A172 (cell line): ENCODE data around the gene MFAP5. TPM values are rescaled to one million over a fixed set of nuclear protein-coding genes. Genes with fewer than 3 reads are reported as not detected.
"Not testable (repeated sequence)": the region's sequence is repeated elsewhere in the genome, so short reads cannot be mapped to it uniquely, and the experiment has no call there.

ENCODE experiments used
- DNase-seq: peaks from one replicate; pipeline ENCODE4 v3.0.0-alpha.2; 2015; ENCODE audit warnings: low spot score
- total RNA-seq: library from RNA; depleted of rRNA; stranded (reverse); fragments of >200 nt; shearing (Covaris generic); gene quantifications from 2 replicates; pipeline ENCODE4 v1.2.3, GENCODE V29; 2014

The MFAP5 gene
- total RNA-seq, 1 experiment from 2014 or later = 0.65 TPM

DNA sequence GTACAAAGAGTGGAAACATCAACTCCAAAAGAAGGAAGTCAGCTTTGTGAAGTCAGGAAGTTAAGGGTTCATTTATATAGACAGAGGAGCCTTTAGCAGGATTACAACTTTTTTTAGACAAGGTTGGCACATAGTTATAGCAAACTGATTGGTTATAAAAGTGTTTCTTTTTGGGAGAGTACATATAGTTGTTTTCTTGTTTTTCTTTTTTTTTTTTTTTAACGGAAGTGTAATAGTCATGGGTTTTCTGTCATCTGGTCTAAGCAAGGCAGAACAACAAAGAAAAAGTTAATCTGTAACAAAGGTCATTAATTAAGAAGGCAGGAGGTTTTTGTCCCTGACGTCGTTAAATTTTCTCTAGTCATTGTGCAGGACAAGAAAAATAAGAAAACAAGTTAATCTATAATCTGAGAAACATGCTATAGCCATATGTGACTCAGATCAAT, 13.0 kb upstream of the MFAP5 start:
- DNase-seq = no peak

DNA sequence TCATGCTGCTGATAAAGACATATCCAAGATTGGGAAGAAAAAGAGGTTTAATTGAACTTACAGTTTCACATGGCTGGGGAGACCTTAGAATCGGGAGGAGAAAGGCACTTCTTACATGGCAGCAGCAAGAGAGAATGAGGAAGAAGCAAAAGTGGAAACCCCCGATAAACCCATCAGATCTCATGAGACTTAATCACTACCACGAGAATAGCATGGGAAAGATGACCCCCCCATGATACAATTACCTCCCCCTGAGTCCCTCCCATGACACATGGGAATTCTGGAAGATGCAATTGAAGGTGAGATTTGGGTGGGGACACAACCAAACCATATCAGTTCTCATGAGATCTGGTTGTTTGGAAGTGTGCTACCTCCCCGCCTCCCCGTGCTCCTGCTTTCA, 9.8 kb upstream of the MFAP5 start:
- no peak for DNase-seq

DNA sequence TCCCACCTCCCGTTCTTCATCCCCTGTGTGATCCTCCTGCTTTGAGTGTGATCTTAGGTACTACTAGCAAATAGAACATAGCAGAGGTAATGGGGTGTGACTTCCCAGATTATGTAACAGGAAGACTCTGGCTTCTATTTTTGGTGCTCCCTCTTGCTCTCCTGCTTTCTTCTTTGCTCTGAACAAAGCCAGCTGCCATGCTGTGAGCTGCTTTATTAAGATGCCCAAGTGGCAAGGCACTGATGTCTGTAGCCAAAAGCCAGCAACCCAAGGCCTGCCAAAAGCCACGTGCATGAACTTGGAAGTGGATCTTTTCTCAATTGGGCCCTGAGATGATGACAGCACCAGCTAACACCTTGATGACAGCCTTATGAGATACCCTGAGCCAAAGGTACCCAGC, 5.8 kb upstream of the MFAP5 start:
- DNase-seq = no peak

- DNase-seq = no peak
Measured at GRCh38 chr12:8667270-8667669, 4.6 kb upstream of the MFAP5 start.

- DNase-seq = no peak
Measured at GRCh38 chr12:8665759-8666158, 3.1 kb upstream of the MFAP5 start.

GRCh38 chr12:8664228-8664913, 1.7 kb upstream of the MFAP5 start:
- DNase-seq = no peak

GRCh38 chr12:8661751-8662150, 875 bp downstream of the MFAP5 start:
- DNase-seq = no peak

- DNase-seq = no peak
Measured at GRCh38 chr12:8661016-8661415, 1.6 kb downstream of the MFAP5 start.

DNA sequence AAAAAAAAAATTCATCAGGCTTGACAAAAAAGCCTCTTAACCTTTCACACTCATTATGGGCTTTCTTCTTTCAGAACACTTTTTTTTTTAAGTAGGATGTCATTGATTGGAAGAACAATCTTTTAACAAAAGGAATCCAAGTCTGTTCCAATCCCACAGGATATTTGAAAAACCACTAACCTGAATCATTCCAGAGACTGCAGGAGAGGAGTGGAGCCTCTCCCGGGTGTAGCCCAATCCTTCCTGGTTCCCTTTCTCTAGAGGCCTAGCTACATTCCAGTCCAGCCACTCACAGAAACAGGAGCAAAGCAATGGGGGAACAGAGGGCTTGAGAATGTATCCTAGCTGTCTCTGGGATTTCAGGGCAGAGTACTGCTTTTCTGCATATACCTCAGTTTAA, 4.3 kb downstream of the MFAP5 start:
- DNase-seq = peak; percentile 47

- DNase-seq = no peak
Measured at GRCh38 chr12:8655421-8655820, 7.2 kb downstream of the MFAP5 start.

DNA sequence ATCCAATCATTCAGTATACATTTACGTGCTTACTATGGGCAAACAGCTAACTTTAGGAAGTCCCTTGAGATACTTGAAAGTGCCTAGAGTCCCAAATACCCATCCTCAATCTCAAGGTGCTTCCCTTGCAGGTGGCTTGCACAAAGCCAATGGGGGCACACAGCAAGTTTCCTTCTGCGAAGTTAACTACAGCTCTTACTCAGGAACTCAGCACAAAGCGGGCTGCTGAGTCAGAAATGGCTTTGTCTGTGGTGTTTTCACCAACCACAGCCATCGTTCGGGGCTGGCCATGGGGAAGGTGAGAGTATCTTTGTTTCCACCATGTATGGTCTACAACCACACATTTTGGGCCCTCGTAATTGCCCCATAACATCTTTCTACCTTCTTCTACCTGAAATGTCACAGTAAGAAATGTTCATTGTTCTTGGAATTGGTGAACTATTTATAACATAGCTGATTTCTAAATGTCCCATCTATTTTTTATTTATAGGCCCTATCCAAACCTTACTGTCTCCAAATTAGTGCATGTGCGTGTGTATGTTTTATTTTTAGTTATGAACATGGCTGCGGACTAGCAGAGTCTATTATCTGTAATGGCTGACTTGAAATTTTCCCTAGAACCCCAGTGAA, 13.9 kb downstream of the MFAP5 start:
- no peak for DNase-seq

DNA sequence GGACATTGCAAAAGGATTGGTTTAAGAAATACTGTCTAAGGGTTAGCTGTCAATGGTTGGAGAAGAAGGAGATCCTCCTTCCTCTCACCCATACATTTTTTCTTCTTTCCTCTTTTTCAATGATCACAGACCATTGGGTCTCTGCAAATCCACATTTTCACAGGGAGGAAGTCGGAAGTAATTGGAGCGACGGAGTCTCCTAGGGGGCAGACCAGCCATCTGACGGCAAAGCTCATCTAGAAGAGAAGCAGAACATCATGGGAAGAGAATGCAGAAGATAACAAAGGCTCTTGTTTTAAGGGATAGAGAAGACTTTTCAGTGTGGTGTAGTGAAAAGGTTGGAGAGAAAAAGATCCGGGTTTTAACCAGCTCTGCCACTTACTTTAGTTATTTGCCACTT, 14.7 kb downstream of the MFAP5 start:
- DNase-seq = no peak

DNA sequence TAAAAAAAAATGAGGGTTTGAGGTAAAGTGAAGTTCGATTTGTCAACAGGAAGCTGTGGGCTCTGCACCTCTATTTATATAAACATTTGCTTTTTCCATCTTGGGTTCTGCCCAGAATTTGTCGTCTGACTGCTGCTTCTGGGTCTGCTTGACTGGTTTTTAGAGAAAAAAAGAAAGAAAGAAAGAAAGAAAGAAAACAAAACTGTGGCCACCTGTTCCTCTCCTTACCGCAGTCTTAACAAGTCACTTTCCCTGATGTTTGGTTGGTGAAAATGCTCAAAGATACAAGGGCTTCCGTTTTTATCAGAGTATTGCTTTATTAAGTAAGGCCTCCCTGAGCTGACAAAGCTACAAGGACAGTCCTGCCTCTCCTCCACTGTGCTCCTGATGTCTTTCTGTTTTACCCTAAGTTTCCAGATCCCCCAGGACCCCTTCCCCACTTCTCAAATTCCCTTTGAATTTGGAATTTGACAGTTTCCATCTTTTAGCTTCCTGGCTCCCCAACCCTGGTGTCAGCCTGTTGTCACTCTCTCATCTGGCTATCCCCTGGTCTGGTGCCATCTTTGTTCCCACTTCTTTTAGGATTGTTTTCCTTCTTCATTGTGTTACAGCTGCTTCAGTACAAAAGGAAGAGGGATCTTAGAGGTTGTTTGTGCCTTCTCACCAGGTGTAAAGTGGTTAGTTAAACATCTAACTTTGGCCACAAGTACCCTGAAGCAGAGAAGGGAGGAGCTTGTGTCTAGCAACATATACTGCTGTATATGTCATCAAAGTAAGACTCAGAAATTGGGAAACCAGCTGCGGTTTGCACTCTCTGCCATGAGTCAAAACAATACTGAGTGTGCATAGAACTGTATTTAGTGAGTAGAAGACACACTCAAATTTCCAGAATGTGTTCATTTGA, 18.0 kb downstream of the MFAP5 start:
- no peak for DNase-seq

DNA sequence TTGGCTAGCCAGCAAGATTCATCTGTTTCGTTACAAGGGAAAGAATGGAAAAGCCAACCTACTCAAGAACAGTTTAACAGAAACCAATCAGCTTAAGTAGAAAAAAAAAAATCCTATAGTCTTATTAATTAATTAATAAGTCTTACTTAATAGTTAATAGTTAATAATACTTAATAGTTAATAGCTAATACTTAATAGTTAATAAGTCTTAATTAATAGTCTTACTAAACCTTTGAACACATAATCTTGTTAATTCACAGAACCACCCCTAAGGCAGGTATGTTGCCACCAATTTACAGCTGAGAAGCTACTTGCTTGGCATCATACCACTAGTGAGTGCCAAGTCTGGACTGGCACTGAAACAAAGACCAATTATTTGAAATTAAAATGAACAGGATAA, 19.9 kb downstream of the MFAP5 start:
- DNase-seq = no peak

DNA sequence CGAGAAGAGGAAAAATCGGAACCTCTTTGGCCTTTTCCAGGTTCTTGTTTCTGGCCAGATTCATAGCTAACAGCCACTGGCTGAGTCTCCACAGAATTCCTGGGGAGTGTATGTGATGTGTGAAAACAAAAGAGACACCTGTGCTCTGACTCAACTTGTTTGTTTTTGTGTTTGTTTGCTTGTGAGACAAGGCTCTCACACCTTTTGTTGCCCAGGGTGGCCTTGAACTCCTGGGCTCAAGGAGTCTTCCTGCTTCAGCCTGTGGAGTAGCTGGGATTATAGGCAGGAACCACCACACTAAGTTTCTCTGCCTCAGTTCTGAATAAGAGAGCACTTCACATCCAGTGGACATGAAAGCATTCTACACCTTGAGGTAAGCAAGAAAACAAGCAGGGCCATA, 22.7 kb downstream of the MFAP5 start:
- DNase-seq = no peak

DNA sequence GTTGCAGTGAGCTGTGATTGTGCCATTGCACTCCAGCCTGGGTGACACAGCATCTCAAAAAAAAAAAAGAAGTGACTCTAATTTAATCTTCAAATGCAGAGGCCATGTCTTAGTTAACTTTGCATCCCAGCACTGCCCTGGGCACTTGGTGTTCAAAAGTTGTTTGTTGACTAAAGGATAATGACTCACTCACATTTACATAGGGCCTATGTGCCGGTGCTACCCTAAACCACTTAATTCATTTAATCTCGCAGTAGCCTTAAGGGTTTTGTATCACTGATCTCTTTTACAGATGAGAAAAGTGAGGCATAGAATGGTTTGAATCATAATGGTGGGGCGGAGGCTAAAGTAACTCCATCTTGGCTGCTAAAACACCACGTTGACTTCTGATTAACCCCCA, 23.7 kb downstream of the MFAP5 start:
- no peak for DNase-seq

DNA sequence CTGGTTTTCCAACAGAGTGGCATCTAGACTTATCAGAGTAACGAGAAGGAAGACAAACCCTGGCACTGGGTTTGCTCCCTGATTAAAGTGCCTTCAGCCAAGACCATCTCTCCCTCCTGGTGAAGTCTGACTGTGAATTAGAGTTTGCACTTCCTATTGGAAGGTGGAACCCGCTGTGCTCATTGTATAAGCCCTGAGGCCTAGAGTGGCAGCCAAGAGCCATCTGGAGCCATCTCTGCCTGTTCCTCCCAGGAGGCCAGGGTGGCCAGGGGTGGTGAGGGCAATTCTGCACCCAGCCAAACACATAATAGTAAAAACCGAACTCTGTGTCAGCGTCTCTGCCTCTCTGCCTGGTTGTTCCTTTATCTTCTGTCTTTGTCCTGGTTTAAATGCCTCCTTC, 25.0 kb downstream of the MFAP5 start:
- DNase-seq = no peak

DNA sequence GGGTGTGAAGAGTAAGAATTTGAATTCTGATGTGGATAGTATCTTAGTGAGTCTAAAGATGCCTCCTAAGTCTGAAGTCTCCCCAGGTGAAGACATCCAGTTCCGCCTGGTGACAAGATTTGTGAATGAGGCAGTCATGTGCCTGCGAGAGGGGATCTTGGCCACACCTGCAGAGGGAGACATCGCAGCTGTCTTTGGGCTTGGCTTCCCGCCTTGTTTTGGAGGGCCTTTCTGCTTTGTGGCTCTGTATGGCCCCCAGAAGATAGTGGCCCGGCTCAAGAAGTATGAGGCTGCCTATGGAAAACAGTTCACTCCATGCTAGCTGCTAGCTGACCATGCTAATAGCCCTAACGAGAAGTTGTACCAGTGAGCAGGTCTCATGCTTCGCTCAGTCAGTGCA, 25.4 kb downstream of the MFAP5 start:
- no peak for DNase-seq

DNA sequence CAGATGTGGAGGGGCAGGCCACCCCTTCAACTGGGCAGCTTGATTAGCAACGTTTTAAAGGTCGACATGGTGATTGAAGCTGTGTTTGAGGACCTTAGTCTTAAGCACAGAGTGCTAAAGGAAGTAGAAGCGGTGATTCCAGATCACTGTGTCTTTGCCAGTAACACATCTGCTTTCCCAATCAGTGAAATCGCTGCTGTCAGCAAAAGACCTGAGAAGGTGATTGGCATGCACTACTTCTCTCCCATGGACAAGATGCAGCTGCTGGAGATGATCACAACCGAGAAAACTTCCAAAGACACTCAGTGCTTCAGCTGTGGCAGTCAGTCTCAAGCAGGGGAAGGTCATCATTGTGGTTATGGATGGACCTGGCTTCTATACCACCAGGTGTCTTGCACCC, 26.0 kb downstream of the MFAP5 start:
- DNase-seq = no peak

DNA sequence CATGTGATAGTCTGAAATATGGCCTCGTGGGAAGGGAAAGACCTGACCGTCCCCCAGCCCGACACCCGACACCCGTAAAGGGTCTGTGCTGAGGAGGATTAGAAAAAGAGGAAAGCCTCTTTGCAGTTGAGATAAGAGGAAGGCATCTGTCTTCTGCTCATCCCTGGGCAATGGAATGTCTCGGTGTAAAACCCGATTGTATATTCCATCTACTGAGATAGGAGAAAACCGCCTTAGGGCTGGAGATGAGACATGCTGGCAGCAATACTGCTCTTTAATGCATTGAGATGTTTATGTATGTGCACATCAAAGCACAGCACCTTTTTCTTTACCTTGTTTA, 26.6 kb downstream of the MFAP5 start:
- not testable (repeated sequence) for DNase-seq

DNA sequence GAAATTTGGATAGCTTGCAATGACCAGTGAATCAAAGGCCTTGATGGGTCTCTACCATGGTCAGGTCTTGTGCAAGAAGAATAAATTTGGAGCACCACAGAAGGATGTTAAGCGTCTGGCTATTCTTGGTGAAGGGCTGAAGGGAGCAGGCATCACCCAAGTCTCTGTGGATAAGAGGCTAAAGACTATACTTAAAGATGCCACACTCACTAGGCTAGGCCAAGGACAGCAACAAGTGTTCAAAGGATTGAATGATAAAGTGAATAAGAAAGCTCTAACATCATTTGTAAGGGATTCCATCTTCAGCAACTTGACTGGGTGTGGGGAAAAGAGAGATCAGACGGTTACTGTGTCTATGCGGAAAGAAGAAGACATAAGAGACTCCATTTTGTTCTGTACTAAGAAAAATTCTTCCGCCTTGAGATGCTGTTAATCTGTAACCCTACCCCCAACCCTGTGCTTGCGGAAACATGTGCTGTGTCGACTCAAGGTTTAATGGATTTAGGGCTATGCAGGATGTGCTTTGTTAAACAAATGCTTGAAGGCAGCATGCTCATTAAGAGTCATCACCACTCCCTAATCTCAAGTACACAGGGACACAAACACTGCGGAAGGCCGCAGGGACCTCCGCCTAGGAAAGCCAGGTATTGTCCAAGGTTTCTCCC, 27.2 kb downstream of the MFAP5 start:
- not testable (repeated sequence) for DNase-seq

DNA sequence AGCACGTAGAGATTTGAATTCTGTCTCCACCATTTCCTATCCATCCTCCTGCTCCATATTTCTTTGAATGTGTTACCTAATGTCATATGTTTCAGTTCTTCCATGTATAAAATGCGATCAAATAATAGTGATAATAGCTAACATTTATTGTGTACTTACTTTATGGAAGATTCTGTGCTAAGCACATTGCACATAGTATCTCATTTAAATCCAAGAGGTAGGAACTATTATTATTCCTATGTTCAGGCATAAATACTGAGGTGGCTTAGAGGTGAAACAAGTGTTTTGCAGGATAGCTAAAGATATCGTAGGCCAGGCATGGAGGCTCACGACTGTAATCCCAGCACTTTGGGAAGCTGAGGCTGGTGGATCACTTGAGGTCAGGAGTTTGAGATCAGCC, 32.5 kb downstream of the MFAP5 start:
- no peak for DNase-seq
